ENCODE results near the gene STIM1.

STIM1 gene

DNA sequence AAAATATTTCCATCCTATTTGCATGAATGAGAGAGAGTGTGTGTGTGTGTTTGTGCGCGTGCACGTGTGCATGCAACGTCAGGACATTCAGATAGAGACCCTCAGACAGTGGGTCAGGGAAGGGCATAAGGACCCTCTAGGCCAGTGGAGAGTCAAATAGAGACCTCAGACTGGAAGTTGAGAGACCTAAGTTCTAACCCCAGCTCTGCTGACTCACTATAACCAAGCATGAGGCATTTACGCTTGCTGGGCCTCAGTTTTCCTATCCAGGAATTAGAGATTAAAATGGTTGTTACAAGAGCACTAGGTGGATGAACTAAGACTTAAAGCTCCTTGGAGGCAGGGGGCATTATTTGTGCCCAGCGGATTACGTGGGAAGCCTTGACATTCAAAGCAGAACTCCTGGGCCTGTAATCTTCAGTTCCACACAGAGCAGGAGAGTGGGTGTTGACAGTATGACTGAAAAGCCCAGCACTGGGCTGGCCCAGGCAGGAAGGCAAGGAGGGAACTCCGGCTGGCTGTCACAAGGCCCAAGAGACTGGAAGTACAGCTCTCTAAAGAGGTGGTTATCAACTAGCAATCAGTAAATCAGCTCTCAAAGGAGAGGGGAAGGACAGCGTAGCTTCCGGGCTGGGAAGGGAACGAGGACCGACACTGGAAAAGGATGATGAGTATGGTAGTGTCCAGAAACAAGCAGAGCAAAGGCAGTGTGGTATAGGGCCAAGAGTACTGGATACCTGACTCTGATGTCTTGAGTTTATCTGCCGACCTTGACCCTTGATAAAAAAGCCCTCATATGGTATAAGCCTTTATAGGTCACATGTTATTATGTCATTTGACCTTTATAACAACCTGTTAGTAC is 23.9 kb upstream of the STIM1 start:
- no peak for DNase-seq

DNA sequence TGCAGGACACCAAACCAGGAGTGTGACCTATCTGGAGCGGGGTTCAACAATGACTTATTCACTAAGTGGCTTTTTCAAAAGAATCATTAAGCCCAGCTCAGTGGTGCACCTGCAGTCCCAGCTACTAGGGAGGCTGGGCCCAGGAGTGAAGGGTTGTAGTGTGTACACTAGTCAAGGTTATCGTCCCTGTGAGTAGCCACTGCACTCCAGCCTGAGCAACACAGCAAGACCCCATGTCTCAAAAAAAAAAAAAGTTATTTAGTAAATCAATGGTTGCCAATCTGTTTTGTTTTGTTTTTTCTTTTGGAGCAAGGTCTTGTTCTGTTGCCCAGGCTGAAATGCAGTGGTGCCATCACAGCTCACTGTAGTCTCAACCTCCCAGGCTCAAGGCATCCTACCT is 22.6 kb upstream of the STIM1 start:
- DNase-seq: no peak

DNA sequence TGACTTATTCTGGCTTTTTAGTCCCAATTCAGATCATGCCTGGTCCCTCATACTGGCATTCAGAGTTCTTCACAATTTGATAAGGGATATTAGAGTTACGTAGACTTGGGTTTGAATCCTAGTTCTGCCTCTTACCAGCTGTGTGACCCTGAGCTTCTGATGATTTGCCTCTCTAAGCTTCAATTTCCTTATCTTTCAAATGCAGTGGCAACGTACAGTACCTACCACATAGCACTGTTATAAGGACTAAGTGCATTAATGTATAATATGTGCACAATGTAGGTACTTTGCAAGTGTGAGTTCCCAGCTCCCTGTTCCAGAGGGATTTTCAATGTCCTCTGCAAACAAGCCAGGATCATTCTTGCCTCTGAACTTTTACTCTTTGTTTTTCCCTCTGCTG is 22.0 kb upstream of the STIM1 start:
- DNase-seq: no peak

DNA sequence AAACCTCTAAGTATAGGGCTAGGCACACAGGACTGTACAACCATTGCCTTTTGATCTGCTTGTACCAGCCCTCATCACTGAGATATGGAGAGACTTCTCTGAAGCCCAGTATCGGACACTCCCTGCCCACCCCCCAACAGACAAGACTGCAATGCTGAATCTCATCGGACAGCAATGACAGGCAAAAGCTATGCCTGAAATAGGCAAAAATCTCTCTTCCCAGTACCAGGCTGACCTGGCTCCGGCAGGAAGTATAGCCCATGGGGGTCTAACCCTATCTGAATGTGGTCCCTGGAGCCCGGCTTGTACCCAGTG is 21.2 kb upstream of the STIM1 start:
- no peak for DNase-seq

DNA sequence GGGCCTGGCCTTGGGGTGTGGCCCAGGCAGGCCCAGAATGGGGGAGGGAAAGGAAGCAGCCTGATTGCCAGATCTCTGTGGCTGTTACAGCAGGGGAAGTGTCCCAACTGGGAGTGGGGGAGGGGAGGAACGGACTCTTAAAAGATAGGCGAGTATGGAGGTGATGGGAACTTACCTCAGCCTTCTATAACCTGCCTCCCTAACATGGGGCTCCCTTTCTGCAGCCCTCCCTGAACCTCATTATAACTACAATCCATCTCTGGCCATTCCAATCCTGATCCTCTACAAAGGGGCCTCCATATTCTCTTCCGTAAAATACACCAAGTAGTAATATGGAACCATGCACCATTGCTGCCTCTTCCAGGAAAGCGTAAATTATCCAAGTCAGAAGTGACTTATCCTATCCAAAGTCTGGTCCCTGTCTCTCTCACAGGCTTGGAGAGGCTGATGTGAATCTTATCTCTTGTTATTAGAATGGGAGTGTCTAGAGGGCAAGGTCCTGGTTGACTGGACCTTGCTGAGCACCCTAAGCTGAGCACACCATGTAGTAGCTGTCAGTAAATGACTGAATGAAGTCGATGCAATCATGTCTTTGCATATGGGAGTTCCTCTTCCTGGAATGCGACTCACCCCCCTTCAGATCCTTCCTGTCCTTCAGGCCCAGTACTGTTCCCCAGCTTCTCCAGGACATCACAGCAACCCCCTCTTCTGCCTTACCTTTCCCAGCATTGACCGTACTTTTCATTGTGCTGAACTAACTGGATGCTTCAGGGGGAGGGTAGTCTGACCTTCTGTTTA is 20.6 kb upstream of the STIM1 start:
- no peak for DNase-seq

DNA sequence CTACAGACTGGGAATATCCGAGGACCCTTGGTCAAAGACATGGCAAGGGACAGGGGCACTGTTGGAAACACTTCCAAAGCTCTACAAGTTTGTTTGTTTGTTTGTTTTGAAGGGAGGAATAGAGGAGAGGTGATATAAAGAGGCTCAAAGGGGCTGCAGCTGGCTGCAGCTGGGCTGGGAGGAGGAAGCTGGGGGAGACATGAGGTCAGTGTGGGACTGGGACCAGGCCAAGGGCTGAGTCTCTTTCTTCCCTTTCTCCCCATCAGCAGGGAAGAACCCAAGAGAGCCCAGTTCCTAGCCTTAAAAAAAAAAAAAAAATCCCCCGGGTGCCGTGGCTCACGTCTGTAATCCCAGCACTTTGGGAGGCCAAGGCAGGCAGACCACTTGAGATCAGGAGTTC is 19.7 kb upstream of the STIM1 start:
- DNase-seq: no peak

DNA sequence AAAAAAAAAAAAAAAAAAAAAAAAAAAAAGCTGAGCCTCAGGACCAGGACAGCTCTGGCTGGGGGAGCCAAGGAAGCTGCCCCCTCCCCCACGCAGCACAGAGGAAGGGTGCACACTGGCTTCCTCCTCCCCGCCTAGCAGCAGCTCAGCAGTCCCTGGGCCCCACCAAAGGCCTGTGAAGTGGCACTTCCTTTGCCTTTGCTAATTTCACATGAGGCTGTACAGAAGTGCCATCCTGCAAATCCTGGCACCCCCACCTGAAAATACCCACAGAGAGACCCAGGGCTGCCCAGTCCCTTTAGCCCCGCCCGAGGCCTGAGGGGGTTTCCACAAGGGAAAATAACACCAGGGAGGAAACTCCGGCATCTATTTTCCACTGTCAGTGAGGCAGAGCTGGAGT is 18.6 kb upstream of the STIM1 start:
- DNase-seq: peak; percentile 19

DNA sequence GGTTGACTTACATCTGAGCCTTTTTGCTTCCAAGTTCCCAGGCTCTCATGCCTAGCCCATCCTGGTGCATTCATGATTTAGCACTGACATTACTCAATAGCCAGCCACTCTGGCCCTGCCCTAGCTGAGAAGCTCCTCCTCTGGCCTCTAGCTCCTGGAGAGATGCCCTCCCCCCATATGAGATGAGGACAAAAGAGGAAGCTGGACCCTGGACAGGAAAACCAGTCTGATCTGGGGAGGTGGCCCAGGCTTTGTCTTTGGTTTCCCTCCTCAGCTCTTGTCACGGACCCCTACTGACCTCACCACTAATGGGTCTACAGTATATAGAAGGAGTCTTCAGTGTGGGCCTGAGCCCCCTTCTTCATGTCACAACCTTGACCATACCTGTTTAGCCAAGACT is 17.7 kb upstream of the STIM1 start:
- no peak for DNase-seq

DNA sequence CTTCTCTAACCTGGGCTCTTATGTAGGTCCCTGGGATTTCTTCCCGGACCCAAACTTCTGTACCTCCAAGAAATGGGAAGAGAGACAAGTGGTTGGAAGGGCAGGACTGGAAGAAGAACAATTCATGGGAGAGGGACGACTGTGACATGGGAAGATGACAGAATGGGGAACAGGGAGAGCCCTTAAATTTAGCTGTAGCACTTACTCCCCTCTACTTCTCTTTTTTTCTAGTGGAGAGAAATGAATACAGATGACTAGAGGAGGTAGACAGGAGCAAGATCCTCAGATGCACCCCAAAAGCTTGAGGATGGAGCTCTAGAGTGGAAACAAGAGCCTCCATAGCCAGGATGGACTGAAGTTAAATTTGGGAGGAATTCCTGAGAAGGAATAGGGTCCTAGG is 17.0 kb upstream of the STIM1 start:
- no peak for DNase-seq

DNA sequence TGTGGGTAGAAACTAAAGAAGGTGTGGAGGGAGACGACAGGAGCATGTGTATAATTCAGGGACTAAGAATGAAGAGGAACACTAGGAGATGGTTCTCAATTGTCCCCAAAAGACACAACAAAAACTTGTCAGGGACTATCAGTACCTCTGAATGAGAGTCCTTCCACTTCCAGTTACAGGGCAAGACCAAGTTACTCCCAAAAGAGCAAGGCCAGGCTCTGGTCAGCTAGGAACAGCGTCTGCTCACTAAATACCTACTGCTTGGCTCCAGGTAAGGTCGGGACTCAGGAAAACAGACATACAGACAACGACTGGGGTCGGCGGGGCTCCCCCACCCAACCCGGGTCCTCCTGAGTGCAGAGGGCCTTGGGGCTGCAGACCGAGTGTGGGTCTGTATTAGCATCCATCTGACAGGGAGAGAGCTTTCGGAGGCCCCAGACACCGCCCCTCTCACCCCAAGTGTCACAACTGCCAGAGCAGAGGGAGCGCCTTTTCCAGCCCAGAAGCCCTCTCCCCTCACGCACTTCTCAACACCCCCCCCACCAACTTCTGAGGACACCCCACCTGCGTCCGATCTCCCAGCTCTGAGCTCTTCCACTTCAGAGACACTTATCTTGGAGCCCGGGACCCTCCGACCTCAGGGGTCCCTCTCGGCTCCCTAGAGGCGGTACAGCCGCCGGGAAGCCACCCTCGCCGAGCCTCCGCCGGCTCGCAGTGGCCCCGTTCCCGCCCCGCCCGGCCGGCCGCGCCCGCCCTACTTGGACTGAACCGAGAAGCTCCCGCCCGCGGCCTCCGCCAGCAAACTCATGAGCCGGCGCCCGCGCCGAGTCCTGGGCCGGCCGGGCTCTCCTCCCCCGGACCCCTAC is 15.2 kb upstream of the STIM1 start:
- DNase-seq: no peak

DNA sequence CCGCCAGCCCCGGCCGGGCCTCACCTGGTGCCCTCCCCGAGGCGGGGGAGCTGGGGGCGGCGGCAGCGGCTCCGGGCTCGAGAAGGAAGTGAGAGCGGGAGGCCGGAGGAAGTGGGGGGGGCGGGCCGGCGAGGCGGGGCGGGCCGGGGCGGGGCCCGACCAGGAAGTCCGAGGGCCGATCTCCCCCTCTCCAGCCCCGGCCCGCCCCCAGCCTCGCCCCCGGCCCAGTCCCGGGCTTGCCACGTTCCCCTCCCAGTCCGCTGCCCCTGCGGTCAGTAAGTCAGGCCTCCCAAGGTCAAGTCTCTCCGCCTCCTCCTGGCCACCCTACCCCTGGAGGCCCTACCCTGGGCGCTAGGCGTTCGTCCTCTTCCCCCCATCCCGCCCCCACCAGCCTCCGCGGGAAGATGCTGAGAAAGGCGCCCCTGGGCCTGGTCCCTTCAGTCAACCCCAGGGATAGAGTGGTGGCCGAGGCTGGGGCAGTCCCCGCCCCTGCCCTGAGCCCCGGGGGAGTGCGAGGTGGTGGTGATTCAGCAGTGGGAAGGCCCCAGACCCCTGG is 14.5 kb upstream of the STIM1 start, which contains the start of gene RHOG:
Gene RHOG, minus strand, starts transcription at position 90 of the 556 bp plus-strand sequence. CDS start 12,821 bp downstream, outside the sequence.
- peak; percentile 69 for DNase-seq

DNA sequence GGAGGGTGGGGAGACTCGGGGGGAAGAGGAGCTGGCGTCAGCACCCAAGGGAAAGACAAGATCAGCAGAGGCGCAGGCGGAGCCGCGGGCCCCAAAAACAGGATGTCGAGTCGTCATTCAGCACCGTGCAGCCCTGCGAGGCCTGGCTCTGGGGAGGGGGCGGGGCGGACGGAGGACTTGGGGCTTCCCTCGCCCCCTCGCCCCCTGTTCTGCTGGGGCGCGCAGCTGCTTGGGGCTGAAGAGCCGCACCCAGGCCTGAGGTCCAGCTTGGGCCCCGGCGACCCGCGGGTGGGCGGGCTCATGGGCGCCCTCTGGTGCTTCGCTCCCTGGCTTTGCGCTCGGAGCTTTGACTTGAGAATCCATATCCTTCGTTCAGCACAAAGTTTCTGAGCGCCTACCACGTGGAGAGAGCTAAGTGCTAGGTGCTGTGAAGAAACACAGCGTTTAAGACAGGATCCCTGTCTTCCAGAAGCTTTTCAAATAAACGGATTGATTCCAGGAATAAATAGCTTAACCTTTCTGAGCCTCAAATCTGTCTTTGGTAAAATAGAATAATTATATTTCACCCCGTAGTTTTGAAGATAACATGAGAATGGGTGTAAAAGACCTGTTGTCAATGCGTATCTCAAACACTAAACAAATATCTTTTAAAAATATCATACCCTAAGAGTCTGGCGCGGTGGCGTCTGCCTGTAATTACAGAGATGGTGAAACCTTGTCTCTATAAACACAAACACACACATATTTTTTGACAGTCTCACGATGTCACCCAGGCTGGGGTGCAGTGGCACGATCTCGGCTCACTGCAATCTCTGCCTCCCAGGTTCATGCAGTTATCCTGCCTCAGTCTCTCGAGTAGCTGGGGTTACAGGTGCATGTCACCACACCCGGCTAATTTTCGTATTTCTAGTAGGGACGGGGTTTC is 13.8 kb upstream of the STIM1 start:
- peak; percentile 88 for DNase-seq

DNA sequence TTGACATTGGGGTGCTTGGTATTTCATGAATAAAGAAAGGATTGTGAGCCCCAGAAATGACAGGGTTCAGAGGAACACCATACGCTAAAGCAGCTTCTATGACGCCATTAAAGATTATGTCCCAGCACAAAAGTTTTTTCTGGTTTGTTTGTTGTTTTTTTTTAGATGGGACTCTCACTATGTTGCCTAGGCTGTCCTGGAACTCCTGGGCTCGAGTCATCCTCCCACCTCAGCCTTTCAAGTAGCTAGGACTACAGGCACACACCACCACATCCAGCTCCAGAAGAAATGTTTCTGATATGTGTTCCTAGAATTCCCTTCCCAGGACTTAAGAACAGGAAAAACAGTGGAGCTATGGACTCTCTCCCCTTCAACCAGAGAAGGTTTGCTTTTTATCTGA is 12.1 kb upstream of the STIM1 start:
- no peak for DNase-seq

DNA sequence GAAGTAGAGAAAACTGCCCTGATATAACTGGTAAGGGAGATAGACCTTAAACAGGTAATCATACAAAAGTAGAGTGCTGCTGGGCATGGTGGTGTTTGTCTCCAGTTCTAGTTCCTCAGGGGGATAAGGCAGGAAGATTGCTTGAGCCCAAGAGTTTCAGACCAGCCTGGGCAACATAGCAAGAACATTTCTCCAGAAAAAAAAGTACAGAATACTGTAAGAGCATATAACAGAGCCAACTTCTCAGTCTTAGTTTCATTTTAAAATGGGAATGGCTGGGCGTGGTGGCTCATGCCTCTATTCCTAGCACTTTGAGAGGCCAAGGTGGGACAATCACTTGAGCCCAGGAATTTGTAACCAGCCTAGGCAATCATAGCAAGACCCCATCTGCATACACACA is 10.2 kb upstream of the STIM1 start:
- no peak for DNase-seq

DNA sequence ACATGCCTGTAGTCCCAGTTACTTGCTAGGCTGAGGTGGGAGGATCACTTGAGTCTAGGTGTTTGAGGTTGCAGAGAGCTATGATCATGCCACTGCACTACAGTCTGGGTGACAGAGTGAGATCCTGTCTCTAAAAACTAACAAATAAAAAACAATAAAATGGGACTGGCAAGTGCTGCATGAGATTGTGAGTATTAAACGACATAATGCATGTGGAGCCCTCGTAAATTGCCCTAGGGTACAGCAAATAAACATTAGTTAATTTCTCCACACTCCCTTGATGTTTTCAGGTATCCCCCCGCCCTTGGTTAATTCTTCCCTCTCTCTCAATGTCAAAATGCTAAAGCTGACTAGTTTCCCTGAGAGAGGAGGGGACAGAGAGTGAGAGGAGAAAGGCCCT is 9.8 kb upstream of the STIM1 start:
- DNase-seq: no peak

DNA sequence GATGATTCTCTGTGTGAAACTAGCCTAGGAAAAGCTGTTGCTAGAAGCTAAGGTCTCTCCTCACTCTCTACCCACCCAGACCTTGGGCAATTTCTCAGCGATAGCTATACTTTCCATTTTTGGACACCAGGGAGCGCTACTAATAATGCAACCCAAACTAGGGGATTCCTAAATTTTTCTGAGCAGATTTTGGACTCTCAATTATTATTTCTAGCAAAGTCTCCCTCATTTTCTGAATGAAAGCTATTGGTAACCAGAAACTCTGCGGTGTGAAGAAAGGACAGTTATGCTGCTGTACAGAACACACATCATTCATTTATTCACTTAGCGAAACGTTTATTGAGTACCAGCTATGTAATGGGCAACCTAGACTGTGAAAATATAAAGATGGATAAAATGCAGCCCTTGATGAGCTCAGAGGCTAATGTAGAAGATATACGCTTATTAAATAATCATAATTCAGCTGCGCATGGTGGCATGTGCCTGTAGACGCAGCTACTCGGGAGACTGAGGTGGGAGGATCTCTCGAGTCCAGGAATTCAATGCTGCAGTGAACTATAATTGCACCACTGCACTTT is 6.1 kb upstream of the STIM1 start:
- DNase-seq: no peak

DNA sequence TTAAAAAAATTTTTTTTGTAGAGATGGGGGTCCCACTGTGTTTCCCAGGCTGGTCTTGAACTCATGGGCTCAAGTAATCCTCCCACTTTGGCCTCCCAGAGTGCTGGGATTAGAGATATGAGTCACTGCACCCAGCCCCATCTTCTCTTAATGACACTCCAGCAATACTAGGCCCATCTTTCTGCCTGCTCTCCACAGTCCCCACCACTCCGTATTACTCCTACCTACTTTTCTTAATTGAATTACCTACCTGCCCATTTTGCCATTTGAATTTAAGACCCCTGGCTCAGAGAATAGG is 2.0 kb upstream of the STIM1 start:
- no peak for DNase-seq

DNA sequence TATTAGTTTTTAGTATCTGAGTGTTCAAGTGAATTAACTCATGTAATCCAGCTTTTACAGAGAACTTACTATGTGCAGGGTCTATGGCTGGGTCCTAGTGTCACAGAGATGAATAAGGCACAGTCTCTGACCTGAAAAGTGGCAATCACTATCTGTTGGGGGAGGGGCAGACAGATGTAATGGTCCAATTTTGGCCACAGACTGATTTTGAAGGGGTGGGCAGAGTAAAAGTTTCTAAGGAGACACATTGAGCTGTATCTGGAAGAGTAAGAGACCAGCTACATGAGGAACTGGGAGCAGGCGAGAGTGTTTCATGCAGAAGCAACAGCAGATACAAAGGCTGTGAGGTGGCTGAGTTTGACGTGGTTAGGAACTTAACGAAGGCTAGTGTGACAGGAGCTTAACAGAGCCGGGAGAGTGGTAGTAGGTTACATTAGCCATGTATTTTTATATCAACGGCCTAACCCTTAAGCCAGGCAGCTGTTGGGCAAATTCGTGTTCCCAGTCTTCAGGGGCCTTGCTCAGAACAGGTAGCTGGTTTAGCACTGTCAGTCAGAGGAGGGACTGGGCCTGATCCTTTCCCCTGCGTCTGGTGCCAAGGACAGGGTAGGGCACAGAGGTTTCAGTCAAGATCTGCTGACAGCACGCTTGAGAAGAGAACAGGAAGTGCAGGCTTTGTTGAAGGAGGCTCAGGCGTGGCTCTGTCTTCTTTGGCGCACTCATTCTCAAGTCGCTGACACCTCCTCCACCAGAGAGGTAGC is 1.4 kb upstream of the STIM1 start:
- no peak for DNase-seq

DNA sequence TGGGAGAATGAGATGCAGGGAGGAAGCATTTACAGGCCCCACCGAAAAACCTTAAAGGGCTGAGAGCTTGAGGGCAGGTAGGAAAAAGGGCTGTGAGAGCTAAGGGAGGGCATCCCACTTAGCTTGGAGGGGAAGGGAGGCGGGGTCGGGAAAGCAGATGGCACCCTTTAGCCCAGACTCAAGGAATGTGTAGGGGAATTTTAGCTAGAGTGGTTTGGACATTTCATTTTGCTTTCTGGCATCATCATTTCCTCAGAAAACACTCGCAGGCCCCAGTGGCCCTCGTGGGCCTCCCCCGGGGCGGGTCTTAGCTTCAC is 846 bp upstream of the STIM1 start:
- DNase-seq: no peak

DNA sequence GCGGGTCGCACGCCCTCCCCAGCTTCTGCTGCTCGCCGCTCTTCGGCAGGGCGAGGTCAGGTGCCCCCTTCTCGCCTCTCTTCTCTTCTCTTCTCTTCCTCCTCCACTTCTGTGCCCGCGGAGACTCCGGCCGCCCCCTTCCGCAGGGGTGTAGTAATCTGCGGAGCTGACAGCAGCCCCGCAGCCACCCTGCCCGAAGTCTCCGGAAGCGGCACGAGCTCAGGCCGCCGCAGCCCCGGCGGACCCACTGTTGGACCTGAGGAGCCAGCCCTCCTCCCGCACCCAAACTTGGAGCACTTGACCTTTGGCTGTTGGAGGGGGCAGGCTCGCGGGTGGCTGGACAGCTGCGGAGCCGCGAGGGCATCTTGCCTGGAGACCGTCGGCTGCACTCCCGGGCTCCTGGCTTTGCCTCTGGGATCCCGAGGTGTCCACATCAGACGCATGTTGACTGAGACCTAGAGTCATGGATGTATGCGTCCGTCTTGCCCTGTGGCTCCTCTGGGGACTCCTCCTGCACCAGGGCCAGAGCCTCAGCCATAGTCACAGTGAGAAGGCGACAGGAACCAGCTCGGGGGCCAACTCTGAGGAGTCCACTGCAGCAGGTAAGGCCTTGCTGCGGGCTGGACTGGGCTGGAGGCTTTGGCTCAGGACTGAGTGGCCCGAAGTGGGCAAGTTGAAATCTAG is 486 bp downstream of the STIM1 start:
- peak; percentile 52 for DNase-seq
